ENCODE measurements around the gene CBX8.

- TF ChIP-seq POLR2A (IDR thresholded peaks at IDR 0.05) (no peak), CTCF (IDR thresholded peaks at IDR 0.05) (no peak), POLR2AphosphoS5 (IDR thresholded peaks at IDR 0.05) (no peak)
These were observed 38.6 kb upstream of the CBX8 start for GRCh38 chr17:79835470-79835899.

Data from sigmoid colon (tissue), 4 donors.